NCI-H526 (cell line): ENCODE results near the gene HSD17B2.
"Not testable (repeated sequence)": the region's sequence is repeated elsewhere in the genome, so short reads cannot be mapped to it uniquely, and the experiment has no call there.

Source experiments
- DNase-seq, 2 experiments: peaks; one replicate each; lab custom pipeline; 2025; lab: John Stamatoyannopoulos, UW

The HSD17B2 gene

GRCh38 chr16:82082097-82082496 is 47.0 kb downstream of the HSD17B2 start:
- no peak for DNase-seq

DNA sequence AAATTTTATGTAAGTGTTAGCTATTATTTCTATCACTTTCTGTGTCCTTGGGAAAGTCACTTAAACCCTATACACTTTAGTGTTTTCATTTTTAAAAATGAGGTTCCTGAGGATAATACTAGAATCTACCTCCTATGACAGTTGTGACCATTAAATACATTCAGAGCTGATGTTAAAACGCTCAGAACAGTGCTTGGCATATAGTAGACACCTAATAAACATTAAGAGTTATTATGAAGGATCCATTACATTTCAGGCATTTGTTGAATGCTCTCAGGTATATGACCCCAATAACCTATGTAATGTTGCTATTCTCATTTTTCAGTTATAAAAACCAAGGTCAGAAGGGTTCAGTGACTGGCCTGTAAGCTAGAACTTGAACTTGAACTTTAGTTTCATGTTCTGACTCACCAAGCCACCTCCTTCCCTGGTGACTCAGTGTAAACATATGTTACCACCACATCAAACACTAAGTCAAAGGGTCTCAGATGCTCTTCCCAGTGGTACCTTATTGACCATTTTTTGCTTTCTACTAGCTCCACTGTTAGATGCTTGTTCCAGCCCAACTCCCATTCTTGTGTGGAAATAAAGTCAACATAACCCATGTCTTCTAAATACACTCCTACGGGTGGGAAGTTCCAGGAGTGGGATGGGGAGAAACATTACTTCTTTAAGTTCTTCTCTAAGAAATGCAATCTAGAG is 47.6 kb downstream of the HSD17B2 start:
- DNase-seq = no peak

DNA sequence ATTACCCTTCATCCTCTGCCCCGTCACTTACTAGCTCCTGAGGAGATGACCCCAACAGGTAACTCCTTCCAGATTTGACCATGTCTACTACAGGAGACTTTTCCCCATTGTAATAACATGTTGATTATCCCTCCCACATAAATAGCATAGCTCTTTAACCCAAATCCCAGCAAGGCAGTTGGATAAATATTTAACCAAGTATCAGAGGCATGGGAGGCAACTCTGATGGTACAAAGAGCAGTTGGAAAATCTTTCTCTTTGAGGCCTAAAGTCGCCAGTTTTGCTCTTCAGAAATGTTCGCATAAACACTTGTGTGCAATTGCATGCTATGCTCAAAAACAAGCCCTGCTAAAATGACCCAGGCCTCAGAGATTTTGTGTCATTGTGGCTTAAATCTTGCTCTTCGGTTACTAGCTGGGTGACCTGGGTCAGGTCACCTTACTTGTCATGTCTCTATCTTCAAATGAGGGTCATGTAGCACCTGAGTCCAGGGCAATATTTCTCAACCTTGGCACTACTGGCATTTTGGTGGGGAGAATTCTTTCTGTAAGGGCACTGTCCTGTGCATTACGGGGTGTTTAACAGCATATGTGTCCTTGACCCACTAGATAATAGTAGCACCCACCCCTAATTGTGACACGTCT is 48.8 kb downstream of the HSD17B2 start:
- no peak for DNase-seq

- no peak for DNase-seq
Observed at GRCh38 chr16:82085011-82085779, 50.1 kb downstream of the HSD17B2 start.

DNA sequence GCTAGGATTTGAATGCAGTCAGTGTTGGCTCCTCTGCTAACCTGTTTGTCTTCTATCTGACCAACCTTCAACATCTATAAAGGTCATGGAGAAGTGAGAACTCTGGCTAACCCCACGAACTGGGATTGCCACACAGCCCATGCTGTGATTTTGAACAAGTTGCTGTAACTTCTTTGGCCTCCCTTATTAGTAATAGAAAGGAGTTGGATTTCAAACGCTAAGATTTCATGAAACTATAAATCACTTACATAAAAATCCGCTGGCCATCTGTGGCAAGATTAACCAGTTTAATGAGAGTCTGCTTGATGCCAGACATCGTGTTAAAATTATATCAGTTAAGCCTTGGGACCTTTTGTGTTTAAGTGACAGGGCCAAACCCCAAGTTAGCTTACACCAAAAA is 53.4 kb downstream of the HSD17B2 start:
- no peak for DNase-seq

DNA sequence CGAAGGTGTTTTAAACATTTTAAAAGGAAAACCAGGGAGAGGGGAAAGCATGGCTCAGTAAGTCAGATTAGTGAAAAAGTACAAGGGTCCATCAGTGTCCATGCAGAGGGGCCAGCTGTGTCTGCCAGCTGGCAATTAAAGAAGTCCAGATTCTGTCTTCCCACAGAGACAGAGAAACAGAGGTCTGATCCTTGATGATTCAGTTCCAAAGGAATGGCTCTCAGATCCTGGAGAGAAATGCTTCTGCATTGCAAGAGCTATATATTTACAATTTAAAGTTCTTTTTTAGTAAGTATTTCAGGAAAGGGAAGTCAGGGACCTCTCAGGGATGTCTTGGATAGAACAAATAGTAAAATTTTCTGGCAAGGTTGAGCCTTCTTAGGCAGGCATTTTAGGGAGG is 56.2 kb downstream of the HSD17B2 start:
- no peak for DNase-seq

DNA sequence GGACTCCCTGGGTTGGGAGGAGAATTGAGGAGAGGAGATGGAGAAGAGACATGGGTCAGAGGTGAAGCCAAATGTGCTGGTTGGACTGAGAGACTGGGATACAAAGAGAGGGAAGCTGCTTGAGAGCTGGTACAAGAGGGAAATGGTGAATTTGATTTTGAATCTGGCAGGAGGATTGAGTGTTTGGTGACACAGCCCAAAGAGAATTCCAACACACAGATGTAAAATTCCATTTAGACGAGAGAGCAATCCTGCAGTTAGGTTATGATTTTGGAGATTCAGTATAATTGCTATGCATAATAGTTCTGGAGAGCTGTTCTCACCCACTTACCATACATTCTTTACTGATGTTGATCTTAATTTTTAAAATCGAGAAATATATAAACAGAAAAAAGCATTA is 57.7 kb downstream of the HSD17B2 start:
- DNase-seq = no peak

DNA sequence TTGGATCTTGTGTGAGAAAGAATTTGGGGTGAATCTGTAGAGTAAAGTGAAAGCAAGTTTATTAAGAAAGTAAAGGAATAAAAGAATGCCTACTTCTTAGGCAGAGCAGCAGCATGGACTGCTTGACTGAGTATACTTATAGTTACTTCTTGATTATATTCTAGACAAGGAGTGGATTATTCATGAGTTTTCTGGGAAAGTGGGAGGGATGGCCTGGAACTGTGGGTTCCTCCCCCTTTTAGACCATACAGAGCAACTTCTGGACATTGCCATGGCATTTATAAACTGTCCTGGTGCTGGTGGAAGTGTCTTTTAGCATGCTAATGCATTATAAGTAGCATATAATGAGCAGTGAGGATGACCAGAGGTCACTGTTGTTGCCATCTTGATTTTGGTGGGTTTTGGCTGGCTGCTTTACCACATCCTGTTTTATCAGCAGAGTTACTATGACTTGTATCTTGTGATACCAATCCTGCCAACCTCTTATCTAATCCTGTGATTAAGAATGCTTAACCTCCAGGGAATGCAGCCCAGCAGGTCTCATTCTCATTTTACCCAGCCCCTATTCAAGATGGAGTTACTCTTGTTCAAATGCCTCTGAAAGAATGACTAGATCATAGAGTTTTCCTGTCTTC is 58.7 kb downstream of the HSD17B2 start:
- no peak for DNase-seq

DNA sequence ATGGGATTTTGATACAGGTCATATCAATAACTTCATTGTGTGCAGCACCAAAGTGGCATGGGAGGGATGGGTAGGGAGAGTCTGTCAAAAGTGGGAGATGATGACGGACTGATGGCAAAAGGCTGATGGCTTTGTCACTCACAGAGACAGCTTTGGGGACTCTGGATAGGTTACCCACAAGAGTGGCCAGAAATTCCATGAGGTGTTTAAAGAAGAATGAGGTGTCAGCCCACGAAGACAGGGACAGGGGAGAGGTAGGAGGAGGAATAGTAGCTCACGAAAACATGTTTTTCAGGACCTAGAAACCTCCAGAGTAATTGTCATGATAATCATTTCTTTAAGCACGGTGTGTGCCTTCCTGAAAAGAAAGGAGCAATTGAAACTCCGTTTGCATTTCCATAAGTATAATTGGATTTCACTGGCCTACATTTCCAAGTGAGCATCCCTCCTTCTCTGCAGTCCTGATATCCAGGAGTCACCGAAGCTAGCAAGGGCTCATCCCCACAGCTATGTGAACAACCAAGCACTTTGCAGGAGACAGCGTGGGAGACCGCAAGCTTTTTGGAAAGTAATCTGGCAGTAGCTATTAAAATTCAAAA is 60.0 kb downstream of the HSD17B2 start:
- DNase-seq = no peak

GRCh38 chr16:82096641-82097040 is 61.6 kb downstream of the HSD17B2 start:
- no peak for DNase-seq

GRCh38 chr16:82105107-82105506 is 70.1 kb downstream of the HSD17B2 start:
- no peak for DNase-seq

DNA sequence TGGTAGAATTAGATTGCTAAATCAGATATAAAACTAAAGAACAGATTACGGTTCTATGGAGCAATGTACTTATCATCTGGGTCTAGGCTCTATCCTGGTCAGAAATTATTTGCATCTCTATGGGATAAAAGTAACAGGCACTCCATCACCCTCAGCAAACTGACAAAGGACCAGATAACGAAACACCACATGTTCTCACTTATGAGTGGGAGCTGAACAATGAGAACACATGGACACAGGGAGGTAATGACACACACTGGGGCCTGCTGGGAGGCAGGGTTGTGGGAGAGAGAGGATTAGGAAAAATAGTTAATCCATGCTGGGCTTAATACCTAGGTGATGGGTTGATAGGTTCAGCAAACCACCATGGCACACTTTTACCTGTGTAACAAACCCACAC is 73.0 kb downstream of the HSD17B2 start:
- DNase-seq = no peak

- DNase-seq = no peak
Observed at GRCh38 chr16:82108774-82109173, 73.7 kb downstream of the HSD17B2 start.

- not testable (repeated sequence) for DNase-seq
Observed at GRCh38 chr16:82109266-82109665, 74.2 kb downstream of the HSD17B2 start.

DNA sequence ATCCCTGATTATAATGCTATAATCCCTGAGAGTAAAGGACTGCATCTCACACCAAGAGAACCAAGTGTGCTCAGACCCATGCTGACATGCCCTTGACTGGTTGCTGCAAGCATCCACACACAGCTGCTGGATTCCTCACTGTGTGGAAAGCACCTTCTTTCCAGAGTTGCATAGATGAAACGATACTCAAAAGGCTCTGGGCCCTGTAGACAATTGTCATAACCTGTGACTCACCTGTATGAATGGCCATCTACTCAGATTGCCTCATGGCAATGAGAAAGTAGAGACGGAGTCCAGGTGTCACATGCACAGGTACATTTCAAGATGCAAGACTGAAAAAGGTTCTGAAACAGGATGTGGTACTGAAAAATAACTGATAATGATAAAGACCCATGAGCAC is 76.9 kb downstream of the HSD17B2 start:
- DNase-seq = no peak

- no peak for DNase-seq
Observed at GRCh38 chr16:82113741-82114140, 78.7 kb downstream of the HSD17B2 start.

GRCh38 chr16:82116535-82116934 is 81.5 kb downstream of the HSD17B2 start:
- DNase-seq = no peak

- DNase-seq = no peak
Observed at GRCh38 chr16:82118749-82119148, 83.7 kb downstream of the HSD17B2 start.

DNA sequence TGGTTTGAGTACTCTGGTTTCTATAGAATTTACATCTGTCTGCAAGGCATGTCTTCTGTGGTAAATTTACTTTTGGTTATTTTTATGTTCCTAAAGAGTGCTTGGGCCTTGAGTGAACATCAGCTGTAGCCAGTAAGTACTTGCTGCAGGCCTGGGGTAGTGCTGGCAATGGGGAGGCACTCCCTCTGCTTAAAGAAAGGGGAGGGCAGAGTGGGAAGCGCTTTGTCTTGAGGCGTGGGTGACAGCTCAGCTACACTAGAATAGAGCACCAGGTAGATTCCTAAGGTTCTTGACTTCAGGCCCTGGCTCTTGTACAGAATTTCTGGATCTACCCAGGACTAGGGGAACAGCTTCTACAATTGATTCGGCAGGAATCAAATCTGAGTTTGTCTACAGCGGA is 84.4 kb downstream of the HSD17B2 start:
- no peak for DNase-seq

GRCh38 chr16:82124651-82125050 is 89.6 kb downstream of the HSD17B2 start:
- DNase-seq = no peak

GRCh38 chr16:82129881-82130280 is 94.8 kb downstream of the HSD17B2 start:
- no peak for DNase-seq

DNA sequence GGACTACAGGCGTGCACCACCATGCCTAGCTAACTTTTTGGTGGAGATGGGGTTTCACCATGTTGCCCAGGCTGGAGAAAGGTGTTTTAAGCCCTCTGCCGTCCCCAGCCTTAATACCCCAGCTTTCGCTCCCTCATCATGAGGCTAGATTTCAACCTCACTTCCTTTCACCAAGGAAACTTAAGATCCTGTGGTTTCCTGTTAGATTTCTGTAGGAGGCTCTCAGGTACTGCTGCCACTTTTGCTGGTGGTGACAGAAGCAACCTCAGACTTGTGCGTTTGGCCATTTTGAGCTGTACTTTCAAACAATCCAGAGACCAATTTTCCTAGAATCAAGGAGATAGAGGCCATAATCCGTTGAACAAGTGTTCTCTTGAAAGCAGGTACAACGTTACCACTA is 98.7 kb downstream of the HSD17B2 start:
- no peak for DNase-seq
